DOHH2 (cell line): ENCODE measurements around the gene CXCL1.

Experiments
- CTCF ChIP-seq: fragments of 200-600 bp; sonication (generic); IDR thresholded peaks from one replicate; pipeline ENCODE4 v1.5.1; 2014; ENCODE audit warnings: antibody characterized with exemption, mild to moderate bottlenecking, low read depth, low read length; ENCODE audit not compliant: poor library complexity, severe bottlenecking
- EZH2phosphoT487 ChIP-seq: fragments of 200-600 bp; sonication (generic); IDR thresholded peaks from 2 replicates; pipeline ENCODE4 v1.6.1; 2017; ENCODE audit warnings: borderline replicate concordance, mild to moderate bottlenecking, antibody characterized with exemption, low read length, moderate library complexity, mixed read lengths

- TF ChIP-seq CTCF (no peak), EZH2phosphoT487 (no peak)
Observed at GRCh38 chr4:73870768-73871167, 1.6 kb downstream of the CXCL1 start.
